IMR-90 (cell line): Measurements from ENCODE around the gene PRSS38. TPM values are rescaled to one million over a fixed set of nuclear protein-coding genes. Genes with fewer than 3 reads are reported as not detected.

Source experiments
- ATAC-seq: fragments of 200-7000 bp; cut with Tn5 transposase; 2 replicates; pipeline ENCODE4 v1.9.1; 2020; ENCODE audit warnings: low read depth, mild to moderate bottlenecking, moderate library complexity
- BruUV-seq: library from RNA; stranded (reverse); fragments of 400-500 nt; replicated peaks from 2 replicates; lab custom pipeline; 2021; lab: Mats Ljungman, UMichigan
- CTCF ChIA-PET: fragments of 300-600 bp; formaldehyde crosslinking; extraction: SDS; loops from one replicate; lab custom pipeline; 2021; ENCODE audit warnings: antibody characterized with exemption; lab: Yijun Ruan, JAX
- POLR2A ChIA-PET: fragments of 300-600 bp; sonication (Branson Sonifier 250); formaldehyde crosslinking; loops from one replicate; lab custom pipeline; 2022; ENCODE audit warnings: antibody characterized with exemption; ENCODE audit not compliant: unreplicated experiment; lab: Charles Lee
- DNase-seq: peaks from one replicate; pipeline ENCODE4 v3.0.0; 2013
- H2AFZ ChIP-seq: replicated peaks from 2 replicates; pipeline ENCODE3; 2013; ENCODE audit warnings: low read length, mild to moderate bottlenecking; ENCODE audit not compliant: poor library complexity
- H2AK5ac ChIP-seq: 2 replicates; pipeline ENCODE4 v1.6.1; 2013; ENCODE audit warnings: low read depth, low read length, inconsistent platforms
- H2AK9ac ChIP-seq: replicated peaks from 2 replicates; pipeline ENCODE3; 2013; ENCODE audit warnings: mild to moderate bottlenecking, low read depth, low read length, moderate library complexity; ENCODE audit not compliant: poor library complexity
- H2BK120ac ChIP-seq: 2 replicates; pipeline ENCODE4 v1.6.1; 2013; ENCODE audit warnings: low read depth, low read length, inconsistent platforms
- H2BK15ac ChIP-seq: 3 replicates; pipeline ENCODE4 v1.6.1; 2013; ENCODE audit warnings: low read depth, low read length, inconsistent platforms
- H2BK20ac ChIP-seq: 2 replicates; pipeline ENCODE4 v1.6.1; 2013; ENCODE audit warnings: low read depth, mild to moderate bottlenecking, inconsistent platforms, low read length, moderate library complexity
- H2BK5ac ChIP-seq: 2 replicates; pipeline ENCODE4 v1.6.1; 2013; ENCODE audit warnings: mild to moderate bottlenecking, low read depth, low read length, inconsistent platforms; ENCODE audit not compliant: poor library complexity, severe bottlenecking
- H3K14ac ChIP-seq: replicated peaks from 2 replicates; pipeline ENCODE4 v1.6.1; 2013; ENCODE audit warnings: low read depth, low read length, inconsistent platforms
- H3K18ac ChIP-seq: 2 replicates; pipeline ENCODE4 v1.6.1; 2013; ENCODE audit warnings: low read depth, low read length, control low read depth
- H3K23ac ChIP-seq: 2 replicates; pipeline ENCODE4 v1.6.1; 2013; ENCODE audit warnings: low read depth, low read length, inconsistent platforms
- H3K27ac ChIP-seq: 2 replicates; pipeline ENCODE4 v1.5.1; 2013; ENCODE audit warnings: mild to moderate bottlenecking, control low read depth, low read length; ENCODE audit not compliant: insufficient read depth
- H3K27me3 ChIP-seq: 2 replicates; pipeline ENCODE4 v1.6.1; 2013; ENCODE audit warnings: low read length; ENCODE audit not compliant: control insufficient read depth, insufficient read depth
- H3K36me3 ChIP-seq: 2 replicates; pipeline ENCODE4 v1.6.1; 2013; ENCODE audit warnings: low read length, mixed read lengths; ENCODE audit not compliant: control insufficient read depth, insufficient read depth
- H3K4ac ChIP-seq: 2 replicates; pipeline ENCODE4 v1.6.1; 2013; ENCODE audit warnings: low read depth, low read length, inconsistent platforms
- H3K4me1 ChIP-seq: 2 replicates; pipeline ENCODE4 v1.6.1; 2013; ENCODE audit warnings: low read length, mixed read lengths; ENCODE audit not compliant: control insufficient read depth, insufficient read depth
- H3K4me2 ChIP-seq: 2 replicates; pipeline ENCODE4 v1.6.1; 2013; ENCODE audit warnings: low read depth, mild to moderate bottlenecking, control low read depth, low read length, moderate library complexity
- H3K4me3 ChIP-seq: 2 replicates; pipeline ENCODE4 v1.5.1; 2013; ENCODE audit warnings: low read depth, mild to moderate bottlenecking, control low read depth, low read length, moderate library complexity; ENCODE audit not compliant: insufficient read depth
- H3K56ac ChIP-seq: 2 replicates; pipeline ENCODE4 v1.6.1; 2013; ENCODE audit warnings: low read length, inconsistent platforms; ENCODE audit not compliant: insufficient read depth; ENCODE audit errors: extremely low read depth
- H3K79me1 ChIP-seq, 2 experiments: 2 replicates each; pipeline ENCODE4 v1.6.1; 2013; ENCODE audit warnings: low read length in 2 of 2, inconsistent platforms in 1 of 2, low read depth in 1 of 2
- H3K9ac ChIP-seq: 2 replicates; pipeline ENCODE4 v1.6.1; 2013; ENCODE audit warnings: low read depth, low read length, control low read depth
- H3K9me1 ChIP-seq: 2 replicates; pipeline ENCODE4 v1.6.1; 2013; ENCODE audit warnings: low read length, inconsistent platforms; ENCODE audit not compliant: insufficient read depth
- H3K9me3 ChIP-seq: 2 replicates; pipeline ENCODE4 v1.6.1; 2013; ENCODE audit warnings: low read length; ENCODE audit not compliant: control insufficient read depth, insufficient read depth
- H4K20me1 ChIP-seq: 2 replicates; pipeline ENCODE4 v1.6.1; 2013; ENCODE audit warnings: low read length, inconsistent platforms; ENCODE audit not compliant: insufficient read depth
- H4K5ac ChIP-seq: 2 replicates; pipeline ENCODE4 v1.6.1; 2013; ENCODE audit warnings: mild to moderate bottlenecking, low read depth, low read length, control low read depth
- H4K8ac ChIP-seq, 2 experiments: 2 replicates each; pipeline ENCODE4 v1.6.1; 2013; ENCODE audit warnings: low read depth in 2 of 2, low read length in 2 of 2, control low read depth in 1 of 2, inconsistent platforms in 1 of 2
- H4K91ac ChIP-seq: 2 replicates; pipeline ENCODE4 v1.6.1; 2013; ENCODE audit warnings: low read depth, low read length, inconsistent platforms; ENCODE audit not compliant: insufficient read depth
- BHLHE40 ChIP-seq: fragments of 150-350 bp; IDR thresholded peaks from 2 replicates; pipeline ENCODE4 v1.6.1; 2016; ENCODE audit warnings: mild to moderate bottlenecking, low read depth, low read length
- CEBPB ChIP-seq: IDR thresholded peaks from 2 replicates; pipeline ENCODE4 v1.6.1; 2012; ENCODE audit warnings: low read depth, low read length, improper control_type of control experiment
- CHD1 ChIP-seq: IDR thresholded peaks from 2 replicates; pipeline ENCODE4 v1.6.1; 2012; ENCODE audit warnings: low read depth, low read length, improper control_type of control experiment
- ELK1 ChIP-seq: fragments of 150-350 bp; IDR thresholded peaks from 2 replicates; pipeline ENCODE4 v1.6.1; 2016; ENCODE audit warnings: low read depth, mild to moderate bottlenecking, low read length, moderate library complexity, borderline replicate concordance
- FOS ChIP-seq: fragments of 150-350 bp; IDR thresholded peaks from 2 replicates; pipeline ENCODE4 v1.6.1; 2016; ENCODE audit warnings: low read depth, low read length
- MAFK ChIP-seq: IDR thresholded peaks from 2 replicates; pipeline ENCODE4 v1.6.1; 2012; ENCODE audit warnings: low read depth, low read length, improper control_type of control experiment
- MAZ ChIP-seq: IDR thresholded peaks from 2 replicates; pipeline ENCODE4 v1.6.1; 2012; ENCODE audit warnings: low read depth, mild to moderate bottlenecking, low read length, improper control_type of control experiment, moderate library complexity, borderline replicate concordance
- MXI1 ChIP-seq: IDR thresholded peaks from 2 replicates; pipeline ENCODE4 v1.6.1; 2012; ENCODE audit warnings: low read depth, mild to moderate bottlenecking, low read length, moderate library complexity, borderline replicate concordance
- NFE2L2 ChIP-seq: fragments of 150-350 bp; IDR thresholded peaks from 2 replicates; pipeline ENCODE4 v1.6.1; 2016; ENCODE audit warnings: low read depth, mild to moderate bottlenecking, low read length
- POLR2A ChIP-seq: IDR thresholded peaks from 2 replicates; pipeline ENCODE4 v1.6.1; 2012; ENCODE audit warnings: mild to moderate bottlenecking, low read depth, low read length
- RAD21 ChIP-seq: IDR thresholded peaks from 2 replicates; pipeline ENCODE4 v1.6.1; 2012; ENCODE audit warnings: low read length, improper control_type of control experiment
- RCOR1 ChIP-seq: IDR thresholded peaks from 2 replicates; pipeline ENCODE4 v1.6.1; 2012; ENCODE audit warnings: mild to moderate bottlenecking, low read length, improper control_type of control experiment; ENCODE audit not compliant: insufficient replicate concordance
- RFX5 ChIP-seq: IDR thresholded peaks from 2 replicates; pipeline ENCODE4 v1.8.0; 2012; ENCODE audit warnings: low read depth, mild to moderate bottlenecking, low read length, moderate library complexity
- SMC3 ChIP-seq: fragments of 150-350 bp; IDR thresholded peaks from 2 replicates; pipeline ENCODE4 v1.6.1; 2016; ENCODE audit warnings: low read depth, mild to moderate bottlenecking, antibody characterized with exemption, low read length, moderate library complexity
- USF2 ChIP-seq: fragments of 150-350 bp; IDR thresholded peaks from 2 replicates; pipeline ENCODE4 v1.6.1; 2017; ENCODE audit warnings: mild to moderate bottlenecking, antibody characterized with exemption, low read length, low read depth
- WGBS, 2 experiments: methylation state at CpG; one replicate each; pipeline versions ENCODE4 v1.1.5 to v1.1.7; 2013; ENCODE audit warnings: missing lambda C conversion rate in 2 of 2; ENCODE audit not compliant: insufficient read length in 1 of 2; ENCODE audit errors: extremely low coverage in 2 of 2; 5-methylcytosine and 5-hydroxymethylcytosine counted together
- dilution Hi-C: fragments of 300-500 bp; cut with HindIII; formaldehyde crosslinking; loops from one replicate; pipeline ENCODE4 v1.14.3; 2018; ENCODE audit warnings: low sequenced_read_pairs; ENCODE audit not compliant: unreplicated experiment
- in situ Hi-C: fragments of 300-500 bp; cut with MboI; formaldehyde crosslinking; loops from 3 replicates; pipeline ENCODE4 v1.14.3; 2019; ENCODE audit warnings: low sequenced_read_pairs, inconsistent platforms, mixed read lengths
- intact Hi-C: fragments of 100-400 bp; cut with micrococcal nuclease; formaldehyde crosslinking; loops from 2 replicates; pipeline ENCODE4 v1.10.0; 2022
- polyA plus RNA-seq, 3 experiments: library from polyadenylated mRNA; depleted of rRNA; stranded (reverse); fragments of >200 nt; gene quantifications; 2 replicates each; pipeline ENCODE4 v1.2.3, GENCODE V29; 2012; ENCODE audit warnings: low replicate concordance in 1 of 3
- total RNA-seq: library from RNA; depleted of rRNA; stranded (reverse); fragments of >200 nt; gene quantifications from 2 replicates; pipeline ENCODE4 v1.2.3, GENCODE V29; 2012
- TF ChIP-seq, protein P1 (sequence below): conservative IDR thresholded peaks from 2 replicates; pipeline ENCODE4 v1.5.1; 2012; ENCODE audit warnings: mild to moderate bottlenecking, low read depth, low read length, improper control_type of control experiment

PRSS38 gene
- total and polyA plus RNA-seq, 2 of the 4 experiments (the other 2 are of a cell fraction), result not detected

- in situ Hi-C loops, result loop anchor here (10.0 kb wide), 1 partner anchor 316 kb away; the partner anchor contains the start of gene ARF1
- no peak overlapping the region for H3K4me2 ChIP-seq
- BruUV-seq, result no TSS peak
- peaks cover 9% of the 10 kb centered on the region for H3K9me1 ChIP-seq
- no peak overlapping the region for H4K91ac ChIP-seq
- no peak overlapping the region for H4K5ac ChIP-seq
- H3K27ac ChIP-seq, result no peak overlapping the region
- no peak overlapping the region for H3K14ac ChIP-seq
- no peak overlapping the region for H3K9ac ChIP-seq
- H3K18ac ChIP-seq, result no peak overlapping the region
- DNase-seq (no peak), ATAC-seq (no peak)
- peaks cover 5 to 33% of the 10 kb centered on the region in 2 experiments; a peak in 3 of 4 replicates for H3K79me1 ChIP-seq
- no peak overlapping the region for H3K56ac ChIP-seq
- no peak overlapping the region for H2BK120ac ChIP-seq
- H3K23ac ChIP-seq, result no peak overlapping the region
- H2AK9ac ChIP-seq, result no peak overlapping the region
- no peak for TF ChIP-seq NFE2L2
- TF ChIP-seq MAFK, result no peak
- TF ChIP-seq, protein P1, sequence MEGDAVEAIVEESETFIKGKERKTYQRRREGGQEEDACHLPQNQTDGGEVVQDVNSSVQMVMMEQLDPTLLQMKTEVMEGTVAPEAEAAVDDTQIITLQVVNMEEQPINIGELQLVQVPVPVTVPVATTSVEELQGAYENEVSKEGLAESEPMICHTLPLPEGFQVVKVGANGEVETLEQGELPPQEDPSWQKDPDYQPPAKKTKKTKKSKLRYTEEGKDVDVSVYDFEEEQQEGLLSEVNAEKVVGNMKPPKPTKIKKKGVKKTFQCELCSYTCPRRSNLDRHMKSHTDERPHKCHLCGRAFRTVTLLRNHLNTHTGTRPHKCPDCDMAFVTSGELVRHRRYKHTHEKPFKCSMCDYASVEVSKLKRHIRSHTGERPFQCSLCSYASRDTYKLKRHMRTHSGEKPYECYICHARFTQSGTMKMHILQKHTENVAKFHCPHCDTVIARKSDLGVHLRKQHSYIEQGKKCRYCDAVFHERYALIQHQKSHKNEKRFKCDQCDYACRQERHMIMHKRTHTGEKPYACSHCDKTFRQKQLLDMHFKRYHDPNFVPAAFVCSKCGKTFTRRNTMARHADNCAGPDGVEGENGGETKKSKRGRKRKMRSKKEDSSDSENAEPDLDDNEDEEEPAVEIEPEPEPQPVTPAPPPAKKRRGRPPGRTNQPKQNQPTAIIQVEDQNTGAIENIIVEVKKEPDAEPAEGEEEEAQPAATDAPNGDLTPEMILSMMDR, result no peak
- no peak for TF ChIP-seq RFX5
- TF ChIP-seq RAD21, result no peak
- no peak for TF ChIP-seq USF2
- TF ChIP-seq CHD1, result no peak
- TF ChIP-seq SMC3, result no peak
- TF ChIP-seq ELK1, result no peak
- TF ChIP-seq FOS, result no peak
- no peak for TF ChIP-seq BHLHE40
- TF ChIP-seq RCOR1, result no peak
- no peak for TF ChIP-seq POLR2A
- TF ChIP-seq CEBPB, result no peak
- TF ChIP-seq MXI1, result no peak
- TF ChIP-seq MAZ, result no peak
- WGBS, 2 experiments, result 100% methylated on average over 1 of the region's 6 CpGs; no CpG with 5 or more reads in 1 of the 2 experiments
- intact Hi-C loops, result no loop called here
- peaks cover 22% of the 10 kb centered on the region for H4K20me1 ChIP-seq
- no peaks in the 10 kb centered on the region for H3K9me3 ChIP-seq
- H2AK5ac ChIP-seq, result no peak overlapping the region
- H3K4ac ChIP-seq, result no peak overlapping the region
- H4K8ac ChIP-seq, result no peak overlapping the region
- H2BK5ac ChIP-seq, result no peak overlapping the region
- H3K4me1 ChIP-seq, result peaks cover 6% of the 10 kb centered on the region
- H2BK20ac ChIP-seq, result no peak overlapping the region
- POLR2A ChIA-PET, result no interaction called here
- peaks cover 29% of the 10 kb centered on the region for H3K36me3 ChIP-seq
- dilution Hi-C loops, result no loop called here
- no peaks in the 10 kb centered on the region for H3K27me3 ChIP-seq
- H2BK15ac ChIP-seq, result no peak overlapping the region
- CTCF ChIA-PET, result no interaction called here
- H2AFZ ChIP-seq, result no peak overlapping the region
- H3K4me3 ChIP-seq, result no peak overlapping the region
Measured at GRCh38 chr1:227768640-227769039, 46.8 kb upstream of the PRSS38 start.
